SK-N-SH (cell line): ENCODE measurements around the gene RAB3A. TPM values are rescaled to one million over a fixed set of nuclear protein-coding genes. Genes with fewer than 3 reads are reported as not detected.
A peak's percentile ranks its signal among the peaks of the same experiment; 100 is the strongest.

Experiments used
- CTCF ChIA-PET: fragments of 300-600, 350-600 bp; formaldehyde crosslinking; extraction: SDS; loops from one replicate; lab custom pipeline; 2021; lab: Yijun Ruan, JAX
- POLR2A ChIA-PET: fragments of 350-600 bp; sonication (Branson Sonifier 250); formaldehyde crosslinking; extraction: SDS; loops from one replicate; lab custom pipeline; 2020; ENCODE audit warnings: antibody characterized with exemption, inconsistent platforms; lab: Yijun Ruan, JAX
- DNase-seq: peaks from one replicate; pipeline ENCODE4 v3.0.0; 2012
- H2AFZ ChIP-seq: fragments of 200-600 bp; sonication (generic); 2 replicates; pipeline ENCODE4 v1.8.1; 2016; ENCODE audit warnings: antibody characterized with exemption, mild to moderate bottlenecking, low read depth
- H3F3A ChIP-seq: fragments of 200-600 bp; sonication (generic); replicated peaks from 2 replicates; pipeline ENCODE3; 2016; ENCODE audit warnings: antibody characterized with exemption, mild to moderate bottlenecking; ENCODE audit not compliant: insufficient read depth
- H3K27ac ChIP-seq, 2 experiments: fragments of 200-500 bp in 1 of 2; fragments of 200-600 bp in 1 of 2; sonication (Bioruptor generic) in 1 of 2; sonication (generic), shearing (Covaris generic) in 1 of 2; 2 replicates each; pipeline versions ENCODE4 v1.5.1 to v1.6.1; 2014 to 2016; ENCODE audit warnings: low read depth in 2 of 2, inconsistent platforms in 1 of 2, low read length in 1 of 2, mild to moderate bottlenecking in 1 of 2, mixed read lengths in 1 of 2
- H3K27me3 ChIP-seq: fragments of 200-600 bp; sonication (generic), shearing (Covaris generic); 2 replicates; pipeline ENCODE4 v1.6.1; 2016; ENCODE audit warnings: mixed run types; ENCODE audit not compliant: insufficient read depth
- H3K36me3 ChIP-seq, 2 experiments: fragments of 200-500 bp in 1 of 2; fragments of 200-600 bp in 1 of 2; sonication (Bioruptor generic) in 1 of 2; sonication (generic) in 1 of 2; replicated peaks in 1 of 2; 2 replicates each; pipeline versions ENCODE3 to v1.5.1; 2014 to 2016; ENCODE audit warnings: low read length in 1 of 2, mild to moderate bottlenecking in 1 of 2; ENCODE audit not compliant: insufficient read depth in 2 of 2, control insufficient read depth in 1 of 2
- H3K4me1 ChIP-seq, 2 experiments: fragments of 200-500 bp in 1 of 2; fragments of 200-600 bp in 1 of 2; sonication (Bioruptor generic) in 1 of 2; sonication (generic), shearing (Covaris generic) in 1 of 2; 2 replicates each; pipeline versions ENCODE4 v1.5.1 to v1.6.1; 2014 to 2016; ENCODE audit warnings: low read depth in 1 of 2, low read length in 1 of 2, mixed run types in 1 of 2; ENCODE audit not compliant: insufficient read depth in 2 of 2, control insufficient read depth in 1 of 2
- H3K4me2 ChIP-seq: fragments of 200-600 bp; sonication (generic), shearing (Covaris generic); 2 replicates; pipeline ENCODE4 v1.6.1; 2017; ENCODE audit warnings: mixed run types
- H3K4me3 ChIP-seq, 2 experiments: fragments of 200-500 bp in 1 of 2; fragments of 200-600 bp in 1 of 2; sonication (Bioruptor generic) in 1 of 2; sonication (generic), shearing (Covaris generic) in 1 of 2; 2 replicates each; pipeline versions ENCODE4 v1.5.1 to v1.8.1; 2014 to 2016; ENCODE audit warnings: low read depth in 2 of 2, inconsistent platforms in 1 of 2, low read length in 1 of 2, mild to moderate bottlenecking in 1 of 2, mixed read lengths in 1 of 2, moderate library complexity in 1 of 2
- H3K79me2 ChIP-seq: fragments of 200-600 bp; sonication (generic); 2 replicates; pipeline ENCODE4 v1.8.1; 2017; ENCODE audit warnings: mild to moderate bottlenecking; ENCODE audit not compliant: insufficient read depth
- H3K9ac ChIP-seq: fragments of 200-600 bp; sonication (generic); 2 replicates; pipeline ENCODE4 v1.6.1; 2017; ENCODE audit warnings: mixed run types
- H3K9me2 ChIP-seq: fragments of 200-600 bp; sonication (generic); 2 replicates; pipeline ENCODE4 v1.6.1; 2017; ENCODE audit warnings: mixed run types
- H3K9me3 ChIP-seq: fragments of 200-600 bp; sonication (generic); 2 replicates; pipeline ENCODE4 v1.6.1; 2017; ENCODE audit warnings: mixed run types, mild to moderate bottlenecking, moderate library complexity
- H4K20me1 ChIP-seq: fragments of 200-600 bp; sonication (generic); 2 replicates; pipeline ENCODE4 v1.6.1; 2017; ENCODE audit warnings: mild to moderate bottlenecking, mixed run types; ENCODE audit not compliant: insufficient read depth
- CHD2 ChIP-seq: fragments of 150-350 bp; IDR thresholded peaks from 2 replicates; pipeline ENCODE4 v1.6.1; 2018; ENCODE audit warnings: low read length; ENCODE audit not compliant: partially characterized antibody
- EZH2phosphoT487 ChIP-seq: fragments of 200-600 bp; sonication (generic); IDR thresholded peaks from 2 replicates; pipeline ENCODE4 v1.6.1; 2017; ENCODE audit warnings: low read depth, mixed run types, mild to moderate bottlenecking, antibody characterized with exemption, moderate library complexity, borderline replicate concordance
- RAD21 ChIP-seq: IDR thresholded peaks from 2 replicates; pipeline ENCODE4 v1.6.1; 2012; ENCODE audit warnings: mild to moderate bottlenecking, low read length
- RXRA ChIP-seq: IDR thresholded peaks from 2 replicates; pipeline ENCODE4 v1.4.0; 2012; ENCODE audit warnings: low read depth, mild to moderate bottlenecking, borderline replicate concordance
- SMC3 ChIP-seq: IDR thresholded peaks from 2 replicates; pipeline ENCODE4 v1.6.1; 2012; ENCODE audit warnings: low read depth, low read length, improper control_type of control experiment
- TAF1 ChIP-seq: IDR thresholded peaks from 2 replicates; pipeline ENCODE4 v1.6.1; 2012; ENCODE audit warnings: low read depth, mild to moderate bottlenecking, low read length, moderate library complexity, borderline replicate concordance
- WGBS: methylation state at CpG from one replicate; pipeline ENCODE4 v1.1.6; 2017; ENCODE audit warnings: low lambda C conversion rate; 5-methylcytosine and 5-hydroxymethylcytosine counted together
- polyA plus RNA-seq, 3 experiments: library from polyadenylated mRNA; depleted of rRNA; stranded (reverse); fragments of >200 nt; gene quantifications; 2 replicates each; pipeline ENCODE4 v1.2.3, GENCODE V29; 2012
- TF ChIP-seq, protein P1 (sequence below): IDR thresholded peaks from 2 replicates; pipeline ENCODE4 v1.4.0; 2012; ENCODE audit warnings: low read depth
- TF ChIP-seq, protein P2 (sequence below): fragments of 200-600 bp; sonication (generic); IDR thresholded peaks from 2 replicates; pipeline ENCODE4 v1.6.1; 2017; ENCODE audit warnings: antibody characterized with exemption, mild to moderate bottlenecking, moderate library complexity
- TF ChIP-seq, protein P3 (sequence below): fragments of 150-350 bp; IDR thresholded peaks from 2 replicates; pipeline ENCODE4 v1.6.1; 2017; ENCODE audit warnings: antibody characterized with exemption, low read length, low read depth, borderline replicate concordance

RAB3A gene
- polyA plus RNA-seq, 1 of the 3 experiments (the other 2 are of a cell fraction), result 9.7 TPM

DNA sequence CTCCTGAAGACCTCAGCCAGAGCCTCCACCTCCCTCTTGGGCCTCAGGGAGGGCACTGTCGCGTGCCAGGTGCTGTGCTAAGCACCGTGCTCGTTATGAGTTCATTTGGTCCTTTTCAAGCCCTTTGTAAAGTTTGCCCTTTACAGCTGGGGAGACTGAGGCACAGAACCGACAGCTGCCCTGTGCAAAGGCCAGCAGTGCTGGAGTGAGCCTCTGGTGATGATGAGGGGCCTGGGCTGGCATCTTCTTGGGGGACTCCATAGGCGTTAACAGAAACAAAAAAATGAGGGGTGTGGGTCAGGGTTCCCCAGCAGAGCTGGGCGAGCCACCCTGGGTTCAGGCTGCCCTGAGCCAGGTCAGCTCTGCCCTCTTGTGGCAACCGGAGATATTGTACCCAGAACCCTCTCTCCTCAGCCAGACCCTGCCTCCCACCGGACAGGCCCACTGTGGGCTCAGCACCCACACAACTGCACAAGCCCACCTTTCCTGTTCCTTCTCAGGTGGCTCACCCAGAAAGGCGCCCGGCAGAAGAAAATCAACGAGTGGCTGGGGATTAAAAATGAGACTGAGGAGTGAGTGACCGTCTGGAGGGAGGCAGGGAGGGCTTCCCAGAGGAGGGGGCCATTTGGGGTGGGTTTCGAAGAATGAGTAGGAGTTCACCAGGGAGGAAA, 35.7 kb downstream of the RAB3A start:
- 61% methylated on average over 14 of the region's 14 CpGs for WGBS
- Histone ChIP-seq H3K27me3 (no peaks in the 10 kb centered on the region), H3F3A (peaks cover 13% of the 10 kb centered on the region), H3K9me3 (no peaks in the 10 kb centered on the region), H3K36me3 (peaks cover 28 to 30% of the 10 kb centered on the region in 2 experiments), H3K27ac (no peak overlapping the region), H2AFZ (no peak overlapping the region), H3K4me2 (no peak overlapping the region), H3K9ac (no peak overlapping the region), H4K20me1 (no peaks in the 10 kb centered on the region), H3K4me3 (no peak overlapping the region), H3K9me2 (no peaks in the 10 kb centered on the region), H3K79me2 (no peaks in the 10 kb centered on the region), H3K4me1 (no peaks in the 10 kb centered on the region; a peak in 1 of 4 replicates)
- TF ChIP-seq RAD21 (peak; percentile 77), CHD2 (no peak), EZH2phosphoT487 (no peak), TAF1 (no peak), SMC3 (peak; percentile 51)
- TF ChIP-seq, protein P1, sequence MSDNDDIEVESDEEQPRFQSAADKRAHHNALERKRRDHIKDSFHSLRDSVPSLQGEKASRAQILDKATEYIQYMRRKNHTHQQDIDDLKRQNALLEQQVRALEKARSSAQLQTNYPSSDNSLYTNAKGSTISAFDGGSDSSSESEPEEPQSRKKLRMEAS, result no peak
- TF ChIP-seq, protein P2, sequence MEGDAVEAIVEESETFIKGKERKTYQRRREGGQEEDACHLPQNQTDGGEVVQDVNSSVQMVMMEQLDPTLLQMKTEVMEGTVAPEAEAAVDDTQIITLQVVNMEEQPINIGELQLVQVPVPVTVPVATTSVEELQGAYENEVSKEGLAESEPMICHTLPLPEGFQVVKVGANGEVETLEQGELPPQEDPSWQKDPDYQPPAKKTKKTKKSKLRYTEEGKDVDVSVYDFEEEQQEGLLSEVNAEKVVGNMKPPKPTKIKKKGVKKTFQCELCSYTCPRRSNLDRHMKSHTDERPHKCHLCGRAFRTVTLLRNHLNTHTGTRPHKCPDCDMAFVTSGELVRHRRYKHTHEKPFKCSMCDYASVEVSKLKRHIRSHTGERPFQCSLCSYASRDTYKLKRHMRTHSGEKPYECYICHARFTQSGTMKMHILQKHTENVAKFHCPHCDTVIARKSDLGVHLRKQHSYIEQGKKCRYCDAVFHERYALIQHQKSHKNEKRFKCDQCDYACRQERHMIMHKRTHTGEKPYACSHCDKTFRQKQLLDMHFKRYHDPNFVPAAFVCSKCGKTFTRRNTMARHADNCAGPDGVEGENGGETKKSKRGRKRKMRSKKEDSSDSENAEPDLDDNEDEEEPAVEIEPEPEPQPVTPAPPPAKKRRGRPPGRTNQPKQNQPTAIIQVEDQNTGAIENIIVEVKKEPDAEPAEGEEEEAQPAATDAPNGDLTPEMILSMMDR, result peak; percentile 70
- DNase-seq, result peak; percentile 94
- ChIA-PET CTCF (interaction anchor here (0.6 to 9.4 kb wide), 21 partner anchors 9 to 746 kb away, joined by 3 to 78 read pairs (median 4); partner anchors contain the start of gene PIK3R2), POLR2A (interaction anchor here (0.6 to 1.7 kb wide), 3 partner anchors 55 to 103 kb away, joined by 3 to 4 read pairs (median 3); no protein-coding TSS in a partner anchor)

DNA sequence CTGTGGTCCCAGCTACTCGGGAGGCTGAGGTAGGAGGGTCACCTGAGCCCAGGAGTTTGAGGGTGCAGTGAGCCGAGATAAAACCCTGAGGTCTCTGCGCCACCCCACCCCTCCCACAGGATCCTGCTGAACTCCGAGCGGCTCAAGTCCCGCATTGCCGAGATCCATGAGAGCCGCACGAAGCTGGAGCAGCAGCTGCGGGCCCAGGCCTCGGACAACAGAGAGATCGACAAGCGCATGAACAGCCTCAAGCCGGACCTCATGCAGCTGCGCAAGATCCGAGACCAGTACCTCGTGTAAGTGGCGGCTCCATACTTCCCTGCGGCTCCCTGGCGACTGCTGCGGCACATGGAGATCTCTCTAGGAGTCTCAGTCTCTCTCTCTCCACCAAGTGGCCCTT, 36.8 kb downstream of the RAB3A start:
- Histone ChIP-seq H3K4me3 (no peak overlapping the region), H3K27ac (no peak overlapping the region), H3K9me2 (no peaks in the 10 kb centered on the region), H3K4me1 (peaks cover 0 to under 1% of the 10 kb centered on the region in 2 experiments; a peak in 1 of 4 replicates), H3K27me3 (no peaks in the 10 kb centered on the region), H3K9me3 (no peaks in the 10 kb centered on the region), H3K36me3 (peaks cover 35 to 40% of the 10 kb centered on the region in 2 experiments), H3K79me2 (no peaks in the 10 kb centered on the region), H3F3A (peaks cover 13% of the 10 kb centered on the region), H3K4me2 (no peak overlapping the region), H4K20me1 (no peaks in the 10 kb centered on the region), H2AFZ (no peak overlapping the region), H3K9ac (no peak overlapping the region)
- no peak for TF ChIP-seq RXRA
- TF ChIP-seq, protein P3, sequence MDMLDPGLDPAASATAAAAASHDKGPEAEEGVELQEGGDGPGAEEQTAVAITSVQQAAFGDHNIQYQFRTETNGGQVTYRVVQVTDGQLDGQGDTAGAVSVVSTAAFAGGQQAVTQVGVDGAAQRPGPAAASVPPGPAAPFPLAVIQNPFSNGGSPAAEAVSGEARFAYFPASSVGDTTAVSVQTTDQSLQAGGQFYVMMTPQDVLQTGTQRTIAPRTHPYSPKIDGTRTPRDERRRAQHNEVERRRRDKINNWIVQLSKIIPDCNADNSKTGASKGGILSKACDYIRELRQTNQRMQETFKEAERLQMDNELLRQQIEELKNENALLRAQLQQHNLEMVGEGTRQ, result no peak
- CTCF ChIA-PET, result interaction anchor here (1.5 to 9.4 kb wide), 5 partner anchors 13 to 112 kb away, joined by 4 to 78 read pairs (median 6); partner anchors contain the start of gene PIK3R2
- POLR2A ChIA-PET, result interaction anchor here (1.7 kb wide), 1 partner anchor 57 kb away, joined by 4 read pairs; no protein-coding TSS in a partner anchor
- 96% methylated on average over 16 of the region's 21 CpGs for WGBS
- DNase-seq, result peak; percentile 11
